ENCODE measurements around the gene PIWIL4. TPM values are rescaled to one million over a fixed set of nuclear protein-coding genes. Genes with fewer than 3 reads are reported as not detected.

Gene PIWIL4
- total and polyA plus RNA-seq, 4 experiments from 2014 or later: 0.27 to 1.6 (median 1.3) TPM

GRCh38 chr11:94539420-94539819 lies 27.7 kb upstream of the PIWIL4 start:
- H3K4me1 ChIP-seq (ENCODE audit: insufficient read depth, low read length): peaks cover 7% of the 10 kb centered on the region
- H3K27me3 Mint-ChIP-seq: peaks cover 6 to 21% of the 10 kb centered on the region in 2 donors
- no peak overlapping the region for H3K27ac ChIP-seq (ENCODE audit: low read depth, low read length)
- H3K27me3 ChIP-seq (ENCODE audit: insufficient read depth, low read length): peaks cover 5% of the 10 kb centered on the region
- H3K4me1 Mint-ChIP-seq: peaks cover 7 to 13% (median 9%) of the 10 kb centered on the region in 4 donors
- ChIA-PET CTCF (ENCODE audit: partially characterized antibody) (no interaction called here), POLR2A (ENCODE audit: partially characterized antibody) (no interaction called here)
- H3K4me3 Mint-ChIP-seq: no peak overlapping the region
- intact Hi-C loops (cut with micrococcal nuclease): no loop called here
- H3K27ac Mint-ChIP-seq: no peak overlapping the region
- H3K9me3 ChIP-seq (ENCODE audit: control insufficient read depth in 1 of 2, low read length in 2 of 2): no peaks in the 10 kb centered on the region
- H3K4me3 ChIP-seq (ENCODE audit: low read length in 2 of 2): no peak overlapping the region
- no peak for DNase-seq
- H3K9me3 Mint-ChIP-seq: no peaks in the 10 kb centered on the region
- no peaks in the 10 kb centered on the region for H3K36me3 ChIP-seq (ENCODE audit: insufficient read depth, low read length)
- H3K36me3 Mint-ChIP-seq: peaks cover 0 to 5% of the 10 kb centered on the region in 2 donors

- Histone ChIP-seq H3K4me3 (ENCODE audit: low read length in 2 of 2) (peak within 1 kb of the TSS in 1 of 2 donors; percentile 70), H3K4me1 (ENCODE audit: insufficient read depth, low read length) (peaks cover 44% of the 10 kb centered on the region), H3K36me3 (ENCODE audit: insufficient read depth, low read length) (no peaks in the 10 kb centered on the region), H3K27me3 (ENCODE audit: insufficient read depth, low read length) (no peaks in the 10 kb centered on the region), H3K27ac (ENCODE audit: low read depth, low read length) (peak within 1 kb of the TSS; percentile 83), H3K9me3 (ENCODE audit: control insufficient read depth in 1 of 2, low read length in 2 of 2) (no peaks in the 10 kb centered on the region)
- Mint-ChIP-seq H3K27ac (peak within 1 kb of the TSS; percentile 91 to 100 (median 99)), H3K9me3 (no peaks in the 10 kb centered on the region), H3K27me3 (no peaks in the 10 kb centered on the region), H3K36me3 (peaks cover 6 to 8% of the 10 kb centered on the region in 2 donors), H3K4me1 (peaks cover 25 to 41% (median 35%) of the 10 kb centered on the region in 4 donors), H3K4me3 (peak within 1 kb of the TSS; percentile 97 to 100 (median 99))
- peak; percentile 66 to 77 (median 74) for DNase-seq
- POLR2A ChIA-PET (ENCODE audit: partially characterized antibody): interaction anchor here (1.0 to 1.8 kb wide), 6 partner anchors 9 to 802 kb away, joined by 3 to 9 read pairs (median 4); partner anchors contain the start of genes C11orf54, CWC15, KDM4D and MED17
- CTCF ChIA-PET (ENCODE audit: partially characterized antibody): no interaction called here
- intact Hi-C loops (cut with micrococcal nuclease): loop anchor here (1.0 to 5.0 kb wide), 4 partner anchors 25 to 1247 kb away; partner anchors contain the start of genes ANKRD49, CEP57, CWC15 and KDM4D
These were observed 23.2 kb upstream of the PIWIL4 start, which contains the start of gene FUT4 for GRCh38 chr11:94543695-94544645. Gene FUT4, plus strand, starts transcription at chr11:94543921. Its CDS starts 213 bp downstream, at chr11:94544134.

GRCh38 chr11:94544646-94545263 lies 22.4 kb upstream of the PIWIL4 start:
- Histone ChIP-seq H3K36me3 (ENCODE audit: insufficient read depth, low read length) (no peaks in the 10 kb centered on the region), H3K4me3 (ENCODE audit: low read length in 2 of 2) (peak overlapping the region in 1 of 2 donors; percentile 70), H3K4me1 (ENCODE audit: insufficient read depth, low read length) (peaks cover 47% of the 10 kb centered on the region), H3K27me3 (ENCODE audit: insufficient read depth, low read length) (no peaks in the 10 kb centered on the region), H3K27ac (ENCODE audit: low read depth, low read length) (peak overlapping the region; percentile 83), H3K9me3 (ENCODE audit: control insufficient read depth in 1 of 2, low read length in 2 of 2) (no peaks in the 10 kb centered on the region)
- ChIA-PET POLR2A (ENCODE audit: partially characterized antibody) (interaction anchor here (1.0 to 1.8 kb wide), 5 partner anchors 8 to 803 kb away, joined by 3 to 9 read pairs (median 5); partner anchors contain the start of genes C11orf54, CWC15, KDM4D and MED17), CTCF (ENCODE audit: partially characterized antibody) (interaction anchor here (1.1 kb wide), 1 partner anchor 25 kb away, joined by 3 read pairs; no protein-coding TSS in a partner anchor)
- Mint-ChIP-seq H3K4me3 (peak overlapping the region in 7 of 8 donors; percentile 57 to 83 (median 81)), H3K36me3 (peaks cover 8 to 9% of the 10 kb centered on the region in 2 donors), H3K27me3 (no peaks in the 10 kb centered on the region), H3K9me3 (no peaks in the 10 kb centered on the region), H3K4me1 (peaks cover 31 to 44% (median 39%) of the 10 kb centered on the region in 4 donors), H3K27ac (peak overlapping the region in 3 of 7 donors; percentile 42 to 74 (median 53))
- intact Hi-C loops (cut with micrococcal nuclease): loop anchor here (2.0 to 5.0 kb wide), 3 partner anchors 26 to 1246 kb away; partner anchors contain the start of genes CEP57, CWC15 and KDM4D
- DNase-seq: peak in 1 of 5 donors; percentile 36

DNA sequence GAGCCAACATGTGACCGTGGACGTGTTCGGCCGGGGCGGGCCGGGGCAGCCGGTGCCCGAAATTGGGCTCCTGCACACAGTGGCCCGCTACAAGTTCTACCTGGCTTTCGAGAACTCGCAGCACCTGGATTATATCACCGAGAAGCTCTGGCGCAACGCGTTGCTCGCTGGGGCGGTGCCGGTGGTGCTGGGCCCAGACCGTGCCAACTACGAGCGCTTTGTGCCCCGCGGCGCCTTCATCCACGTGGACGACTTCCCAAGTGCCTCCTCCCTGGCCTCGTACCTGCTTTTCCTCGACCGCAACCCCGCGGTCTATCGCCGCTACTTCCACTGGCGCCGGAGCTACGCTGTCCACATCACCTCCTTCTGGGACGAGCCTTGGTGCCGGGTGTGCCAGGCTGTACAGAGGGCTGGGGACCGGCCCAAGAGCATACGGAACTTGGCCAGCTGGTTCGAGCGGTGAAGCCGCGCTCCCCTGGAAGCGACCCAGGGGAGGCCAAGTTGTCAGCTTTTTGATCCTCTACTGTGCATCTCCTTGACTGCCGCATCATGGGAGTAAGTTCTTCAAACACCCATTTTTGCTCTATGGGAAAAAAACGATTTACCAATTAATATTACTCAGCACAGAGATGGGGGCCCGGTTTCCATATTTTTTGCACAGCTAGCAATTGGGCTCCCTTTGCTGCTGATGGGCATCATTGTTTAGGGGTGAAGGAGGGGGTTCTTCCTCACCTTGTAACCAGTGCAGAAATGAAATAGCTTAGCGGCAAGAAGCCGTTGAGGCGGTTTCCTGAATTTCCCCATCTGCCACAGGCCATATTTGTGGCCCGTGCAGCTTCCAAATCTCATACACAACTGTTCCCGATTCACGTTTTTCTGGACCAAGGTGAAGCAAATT lies 21.7 kb upstream of the PIWIL4 start:
- Histone ChIP-seq H3K9me3 (ENCODE audit: control insufficient read depth in 1 of 2, low read length in 2 of 2) (no peaks in the 10 kb centered on the region), H3K27me3 (ENCODE audit: insufficient read depth, low read length) (no peaks in the 10 kb centered on the region), H3K4me3 (ENCODE audit: low read length in 2 of 2) (no peak overlapping the region), H3K36me3 (ENCODE audit: insufficient read depth, low read length) (no peaks in the 10 kb centered on the region), H3K4me1 (ENCODE audit: insufficient read depth, low read length) (peaks cover 47% of the 10 kb centered on the region), H3K27ac (ENCODE audit: low read depth, low read length) (peak overlapping the region; percentile 83)
- Mint-ChIP-seq H3K9me3 (peaks cover 0 to 3% (median 0%) of the 10 kb centered on the region in 8 donors), H3K27ac (peak overlapping the region in 6 of 7 donors; percentile 42 to 74 (median 64)), H3K4me1 (peaks cover 35 to 52% (median 45%) of the 10 kb centered on the region in 4 donors), H3K27me3 (no peaks in the 10 kb centered on the region), H3K4me3 (peak overlapping the region; percentile 72 to 83 (median 81)), H3K36me3 (peaks cover 8 to 12% of the 10 kb centered on the region in 2 donors)
- ChIA-PET CTCF (ENCODE audit: partially characterized antibody) (interaction anchor here (1.1 kb wide), 1 partner anchor 26 kb away, joined by 3 read pairs; no protein-coding TSS in a partner anchor), POLR2A (ENCODE audit: partially characterized antibody) (interaction anchor here (1.2 to 1.8 kb wide), 2 partner anchors 53 to 804 kb away, joined by 3 to 9 read pairs; partner anchors contain the start of genes C11orf54 and TAF1D)
- intact Hi-C loops (cut with micrococcal nuclease): loop anchor here (2.0 kb wide), 2 partner anchors 27 to 1245 kb away; partner anchors contain the start of gene CEP57
- no peak for DNase-seq

DNA sequence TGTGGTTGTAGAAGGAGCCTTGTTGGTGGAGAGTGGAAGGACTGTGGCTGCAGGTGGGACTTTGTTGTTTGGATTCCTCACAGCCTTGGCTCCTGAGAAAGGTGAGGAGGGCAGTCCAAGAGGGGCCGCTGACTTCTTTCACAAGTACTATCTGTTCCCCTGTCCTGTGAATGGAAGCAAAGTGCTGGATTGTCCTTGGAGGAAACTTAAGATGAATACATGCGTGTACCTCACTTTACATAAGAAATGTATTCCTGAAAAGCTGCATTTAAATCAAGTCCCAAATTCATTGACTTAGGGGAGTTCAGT lies 21.1 kb upstream of the PIWIL4 start:
- ChIA-PET POLR2A (ENCODE audit: partially characterized antibody) (interaction anchor here (1.2 kb wide), 1 partner anchor 54 kb away, joined by 3 read pairs; no protein-coding TSS in a partner anchor), CTCF (ENCODE audit: partially characterized antibody) (no interaction called here)
- H3K4me1 ChIP-seq (ENCODE audit: insufficient read depth, low read length): peaks cover 47% of the 10 kb centered on the region
- intact Hi-C loops (cut with micrococcal nuclease): no loop called here
- Mint-ChIP-seq H3K9me3 (peaks cover 0 to 3% (median 0%) of the 10 kb centered on the region in 8 donors), H3K36me3 (peaks cover 8 to 13% of the 10 kb centered on the region in 2 donors), H3K27ac (peak overlapping the region in 3 of 7 donors; percentile 62 to 71 (median 67)), H3K4me1 (peaks cover 36 to 54% (median 45%) of the 10 kb centered on the region in 4 donors), H3K4me3 (peak overlapping the region; percentile 72 to 83 (median 81)), H3K27me3 (no peaks in the 10 kb centered on the region)
- no peaks in the 10 kb centered on the region for H3K9me3 ChIP-seq (ENCODE audit: control insufficient read depth in 1 of 2, low read length in 2 of 2)
- H3K4me3 ChIP-seq (ENCODE audit: low read length in 2 of 2): no peak overlapping the region
- H3K27ac ChIP-seq (ENCODE audit: low read depth, low read length): no peak overlapping the region
- no peaks in the 10 kb centered on the region for H3K27me3 ChIP-seq (ENCODE audit: insufficient read depth, low read length)
- H3K36me3 ChIP-seq (ENCODE audit: insufficient read depth, low read length): no peaks in the 10 kb centered on the region
- DNase-seq: no peak

- POLR2A ChIA-PET (ENCODE audit: partially characterized antibody): no interaction called here
- Histone ChIP-seq H3K27ac (ENCODE audit: low read depth, low read length) (no peak overlapping the region), H3K36me3 (ENCODE audit: insufficient read depth, low read length) (no peaks in the 10 kb centered on the region), H3K4me3 (ENCODE audit: low read length in 2 of 2) (no peak overlapping the region), H3K4me1 (ENCODE audit: insufficient read depth, low read length) (peaks cover 47% of the 10 kb centered on the region), H3K27me3 (ENCODE audit: insufficient read depth, low read length) (no peaks in the 10 kb centered on the region), H3K9me3 (ENCODE audit: control insufficient read depth in 1 of 2, low read length in 2 of 2) (no peaks in the 10 kb centered on the region)
- Mint-ChIP-seq H3K4me3 (peak overlapping the region; percentile 29 to 82 (median 61)), H3K9me3 (peaks cover 0 to 3% (median 0%) of the 10 kb centered on the region in 8 donors), H3K27me3 (no peaks in the 10 kb centered on the region), H3K36me3 (peaks cover 8 to 13% of the 10 kb centered on the region in 2 donors), H3K27ac (peak overlapping the region in 3 of 7 donors; percentile 5 to 76 (median 8)), H3K4me1 (peaks cover 36 to 54% (median 45%) of the 10 kb centered on the region in 4 donors)
- intact Hi-C loops (cut with micrococcal nuclease): no loop called here
- CTCF ChIA-PET (ENCODE audit: partially characterized antibody): interaction anchor here (1.3 kb wide), 1 partner anchor 24 kb away, joined by 3 read pairs; no protein-coding TSS in a partner anchor
- DNase-seq: no peak
These were observed 20.3 kb upstream of the PIWIL4 start for GRCh38 chr11:94546886-94547285.

Data from CD4-positive, alpha-beta memory T cell (primary cell).